C4-2B (cell line): ENCODE results near the gene CYSRT1.
A peak's percentile ranks its signal among the peaks of the same experiment; 100 is the strongest.

Experiments
- H3K27ac ChIP-seq: fragments of 450-650 bp; 2 replicates; pipeline ENCODE4 v1.5.1; 2017
- CTCF ChIP-seq: fragments of 450-650 bp; conservative IDR thresholded peaks from 2 replicates; pipeline ENCODE4 v1.5.1; 2017; ENCODE audit warnings: mild to moderate bottlenecking
- ZFX ChIP-seq: fragments of 450-650 bp; IDR thresholded peaks from 2 replicates; pipeline ENCODE4 v1.6.1; 2017

Gene CYSRT1

GRCh38 chr9:137235424-137236237 lies 10.7 kb downstream of the CYSRT1 start:
- no peak overlapping the region; the same call in 1 of the 2 replicates for H3K27ac ChIP-seq
- TF ChIP-seq CTCF (no peak), ZFX (no peak)

- peak overlapping the region; percentile 29 for H3K27ac ChIP-seq
Observed at GRCh38 chr9:137236238-137236935, 11.4 kb downstream of the CYSRT1 start.

GRCh38 chr9:137236936-137237421 lies 12.0 kb downstream of the CYSRT1 start:
- peak overlapping the region; percentile 29 for H3K27ac ChIP-seq
- no peak; the same call in 1 of the 2 replicates for TF ChIP-seq CTCF
- TF ChIP-seq ZFX, result no peak

More at GRCh38 chr9:137236238-137236935, 11.4 kb downstream of the CYSRT1 start:
- TF ChIP-seq CTCF, result peak; percentile 100
- TF ChIP-seq ZFX, result no peak

- peak overlapping the region; percentile 29 for H3K27ac ChIP-seq
- TF ChIP-seq CTCF, result no peak
- no peak for TF ChIP-seq ZFX
Observed at GRCh38 chr9:137237759-137238726, 13.1 kb downstream of the CYSRT1 start.

GRCh38 chr9:137239541-137240200 lies 14.7 kb downstream of the CYSRT1 start:
- peak overlapping the region; percentile 99 for H3K27ac ChIP-seq

GRCh38 chr9:137240318-137240840 lies 15.4 kb downstream of the CYSRT1 start:
- peak overlapping the region; percentile 99 for H3K27ac ChIP-seq
- TF ChIP-seq CTCF, result no peak
- peak; percentile 92; the same call in 1 of the 2 replicates for TF ChIP-seq ZFX
